Nephron progenitor cell (in vitro differentiated cells): Measurements from ENCODE around the gene FBXL17.
A peak's percentile ranks its signal among the peaks of the same experiment; 100 is the strongest.

Experiments used
- DNase-seq: peaks from one replicate; pipeline ENCODE4 v3.0.0; 2021
- H3K27ac Mint-ChIP-seq: 2 replicates; pipeline ENCODE4 v1.8.0; 2021; ENCODE audit warnings: mild to moderate bottlenecking, moderate library complexity, mixed read lengths
- H3K27me3 Mint-ChIP-seq: 2 replicates; pipeline ENCODE4 v1.8.0; 2021; ENCODE audit warnings: mild to moderate bottlenecking, low read depth, mixed read lengths; ENCODE audit not compliant: poor library complexity
- H3K36me3 Mint-ChIP-seq: 2 replicates; pipeline ENCODE4 v1.8.0; 2021; ENCODE audit warnings: low read depth, mixed read lengths
- H3K4me1 Mint-ChIP-seq: 2 replicates; pipeline ENCODE4 v1.8.0; 2021; ENCODE audit warnings: mixed read lengths
- H3K4me3 Mint-ChIP-seq: 2 replicates; pipeline ENCODE4 v1.8.0; 2021; ENCODE audit warnings: mild to moderate bottlenecking, moderate library complexity, mixed read lengths
- H3K9me3 Mint-ChIP-seq: 2 replicates; pipeline ENCODE4 v1.8.0; 2021; ENCODE audit warnings: mild to moderate bottlenecking, moderate library complexity, mixed read lengths
- TF ChIP-seq, protein P1 (sequence below): fragments of 200-600 bp; sonication (generic); IDR thresholded peaks from 2 replicates; pipeline ENCODE4 v1.5.0; 2021; ENCODE audit warnings: antibody characterized with exemption

FBXL17 gene

DNA sequence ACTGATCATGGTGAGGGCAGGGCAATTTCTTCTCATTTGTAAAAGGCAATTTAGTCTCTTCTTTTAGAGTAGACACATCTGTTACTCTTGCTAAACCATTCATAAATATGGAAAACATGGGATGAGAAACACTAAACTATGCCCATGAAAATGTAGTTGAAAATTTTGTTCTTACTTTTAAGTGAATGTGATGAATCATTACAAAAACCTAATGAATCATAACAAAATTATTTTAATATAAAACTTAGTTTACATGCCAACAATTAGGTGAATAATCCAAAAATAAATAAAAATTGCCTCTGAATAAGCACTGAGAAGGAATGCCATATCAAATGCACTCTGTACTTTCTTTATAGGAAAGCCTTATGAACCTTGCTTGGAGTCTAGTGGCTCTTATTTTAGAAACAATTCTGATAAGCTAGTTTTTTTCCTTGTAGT lies 413.5 kb downstream of the FBXL17 start:
- Mint-ChIP-seq H3K27me3 (no peaks in the 10 kb centered on the region), H3K4me3 (no peak overlapping the region), H3K27ac (no peak overlapping the region), H3K4me1 (peaks cover 28% of the 10 kb centered on the region), H3K36me3 (no peaks in the 10 kb centered on the region), H3K9me3 (no peaks in the 10 kb centered on the region)
- DNase-seq: no peak
- TF ChIP-seq, protein P1, sequence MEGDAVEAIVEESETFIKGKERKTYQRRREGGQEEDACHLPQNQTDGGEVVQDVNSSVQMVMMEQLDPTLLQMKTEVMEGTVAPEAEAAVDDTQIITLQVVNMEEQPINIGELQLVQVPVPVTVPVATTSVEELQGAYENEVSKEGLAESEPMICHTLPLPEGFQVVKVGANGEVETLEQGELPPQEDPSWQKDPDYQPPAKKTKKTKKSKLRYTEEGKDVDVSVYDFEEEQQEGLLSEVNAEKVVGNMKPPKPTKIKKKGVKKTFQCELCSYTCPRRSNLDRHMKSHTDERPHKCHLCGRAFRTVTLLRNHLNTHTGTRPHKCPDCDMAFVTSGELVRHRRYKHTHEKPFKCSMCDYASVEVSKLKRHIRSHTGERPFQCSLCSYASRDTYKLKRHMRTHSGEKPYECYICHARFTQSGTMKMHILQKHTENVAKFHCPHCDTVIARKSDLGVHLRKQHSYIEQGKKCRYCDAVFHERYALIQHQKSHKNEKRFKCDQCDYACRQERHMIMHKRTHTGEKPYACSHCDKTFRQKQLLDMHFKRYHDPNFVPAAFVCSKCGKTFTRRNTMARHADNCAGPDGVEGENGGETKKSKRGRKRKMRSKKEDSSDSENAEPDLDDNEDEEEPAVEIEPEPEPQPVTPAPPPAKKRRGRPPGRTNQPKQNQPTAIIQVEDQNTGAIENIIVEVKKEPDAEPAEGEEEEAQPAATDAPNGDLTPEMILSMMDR: no peak

DNA sequence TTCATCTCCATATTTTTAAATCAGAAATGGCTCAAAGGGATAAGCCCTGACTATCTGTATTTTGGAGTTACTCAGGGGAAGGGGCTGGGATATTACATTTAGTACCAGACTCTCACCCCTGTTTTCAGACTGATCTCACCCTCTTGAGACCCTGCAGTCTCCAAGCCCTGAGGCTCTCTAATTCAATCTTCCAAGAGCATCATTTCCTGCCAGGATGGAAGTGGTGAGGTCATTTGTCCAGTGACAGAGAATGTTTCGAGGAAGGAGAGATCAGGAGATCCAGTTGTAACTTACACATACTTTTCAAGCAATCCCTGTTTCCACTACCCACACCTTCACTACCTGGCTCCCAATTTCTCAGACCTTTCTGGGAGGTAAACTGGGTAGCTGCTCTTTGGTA lies 415.7 kb downstream of the FBXL17 start:
- Mint-ChIP-seq H3K4me3 (no peak overlapping the region), H3K9me3 (no peaks in the 10 kb centered on the region), H3K27ac (peak overlapping the region; percentile 72), H3K36me3 (no peaks in the 10 kb centered on the region), H3K4me1 (peaks cover 28% of the 10 kb centered on the region), H3K27me3 (no peaks in the 10 kb centered on the region)
- TF ChIP-seq, protein P1: no peak
- no peak for DNase-seq

DNA sequence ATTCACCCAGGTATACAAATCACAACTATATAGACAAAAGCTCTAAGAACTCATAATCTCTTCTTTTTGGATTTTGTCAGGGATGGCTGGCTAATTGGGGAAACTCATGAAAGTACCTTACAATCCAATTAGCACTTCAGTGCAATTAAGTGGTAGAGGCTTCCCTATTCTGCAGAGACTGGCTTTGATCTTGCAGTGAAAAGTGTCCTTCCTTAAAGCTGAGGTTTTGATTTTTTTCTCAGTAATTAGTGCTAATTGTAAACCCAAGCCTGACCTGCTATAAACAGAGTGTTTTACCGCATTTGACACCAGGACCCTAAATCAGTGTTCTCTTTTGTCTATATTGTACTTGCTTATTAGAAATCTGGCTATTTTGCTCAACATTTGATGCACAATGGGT lies 417.2 kb downstream of the FBXL17 start:
- Mint-ChIP-seq H3K9me3 (peaks cover 3% of the 10 kb centered on the region), H3K4me1 (peaks cover 28% of the 10 kb centered on the region), H3K4me3 (no peak overlapping the region), H3K36me3 (peaks cover 6% of the 10 kb centered on the region), H3K27ac (peak overlapping the region; percentile 64), H3K27me3 (no peaks in the 10 kb centered on the region)
- TF ChIP-seq, protein P1: no peak
- DNase-seq: no peak

DNA sequence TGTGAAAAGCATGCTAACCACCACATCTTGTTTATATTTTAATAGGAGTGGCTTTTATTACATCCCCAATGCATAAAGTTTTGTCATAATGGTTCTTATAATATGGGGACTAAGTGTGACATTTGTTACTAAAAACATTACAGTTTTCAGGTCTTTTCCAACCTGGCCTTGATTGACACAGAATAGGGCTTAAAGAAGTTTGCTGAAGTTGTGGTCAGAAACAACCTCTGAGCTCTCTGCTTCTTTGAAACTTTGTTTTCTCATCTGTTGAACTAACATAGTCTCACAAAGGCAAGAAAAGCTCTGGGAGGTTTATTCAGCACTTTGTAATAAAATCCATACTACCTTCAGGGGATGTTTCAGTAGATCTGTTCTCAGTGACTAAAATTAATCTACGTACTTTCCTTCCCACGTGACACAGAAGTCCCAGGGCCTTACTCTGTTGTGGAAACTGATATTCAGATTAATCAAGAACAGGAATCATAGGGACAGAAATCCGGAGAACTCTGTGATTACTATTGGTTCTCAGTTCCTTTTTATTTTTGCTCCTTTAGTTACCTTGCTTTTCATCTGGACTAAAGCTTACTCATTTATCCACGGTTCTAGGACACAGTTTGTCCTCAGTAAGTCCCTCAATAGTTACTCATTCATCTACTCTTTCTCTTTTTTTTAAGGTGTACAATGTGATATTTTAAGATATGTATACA lies 422.2 kb downstream of the FBXL17 start:
- H3K4me3 Mint-ChIP-seq: no peak overlapping the region
- TF ChIP-seq, protein P1: no peak
- no peak for DNase-seq
- H3K27me3 Mint-ChIP-seq: no peaks in the 10 kb centered on the region
- peaks cover 51% of the 10 kb centered on the region for H3K4me1 Mint-ChIP-seq
- H3K9me3 Mint-ChIP-seq: peaks cover 3% of the 10 kb centered on the region
- H3K36me3 Mint-ChIP-seq: peaks cover 6% of the 10 kb centered on the region
- peak overlapping the region; percentile 40 for H3K27ac Mint-ChIP-seq

DNA sequence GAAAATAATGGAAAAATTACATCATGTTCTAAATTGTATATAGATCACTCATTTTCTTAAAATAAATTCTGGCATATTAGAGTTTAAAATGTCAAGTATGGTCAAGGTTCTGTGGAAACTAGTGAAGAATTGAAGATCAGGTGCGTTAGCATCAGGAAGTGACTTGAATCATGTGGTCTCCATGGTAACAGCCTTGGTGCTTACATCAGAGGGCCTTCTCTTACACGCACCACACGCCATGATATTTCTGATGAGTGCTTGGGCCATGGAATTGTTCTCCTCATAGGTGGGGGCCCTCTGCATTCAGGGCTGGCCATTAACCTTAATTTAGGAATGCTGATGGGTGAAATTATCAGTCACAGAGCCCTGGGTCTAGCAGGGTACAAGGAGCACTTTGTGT lies 423.0 kb downstream of the FBXL17 start:
- Mint-ChIP-seq H3K27me3 (no peaks in the 10 kb centered on the region), H3K27ac (no peak overlapping the region)
- DNase-seq: no peak

More for the DNA sequence above, 423.0 kb downstream of the FBXL17 start:
- Mint-ChIP-seq H3K4me3 (no peak overlapping the region), H3K9me3 (peaks cover 3% of the 10 kb centered on the region), H3K36me3 (peaks cover 6% of the 10 kb centered on the region), H3K4me1 (peaks cover 48% of the 10 kb centered on the region)
- TF ChIP-seq, protein P1: no peak
